HL-60 (cell line): Measurements from ENCODE around the gene LRCH4.

Experiments used
- DNase-seq, 2 experiments: peaks; one replicate each; pipeline ENCODE4 v3.0.0-alpha.2; 2010 to 2020; ENCODE audit warnings: low read depth in 1 of 2, low spot score in 1 of 2
- H3K27ac ChIP-seq: fragments of 250-450 bp; sonication (Bioruptor Pico); replicated peaks from 2 replicates; pipeline ENCODE4 v1.5.1; 2020; ENCODE audit warnings: mild to moderate bottlenecking, moderate library complexity
- H3K27me3 ChIP-seq: fragments of 250-450 bp; sonication (Bioruptor Pico); 2 replicates; pipeline ENCODE4 v1.5.1; 2021; ENCODE audit warnings: mild to moderate bottlenecking, moderate library complexity; ENCODE audit not compliant: insufficient read depth, poor library complexity, severe bottlenecking
- H3K4me3 ChIP-seq: replicated peaks from 2 replicates; pipeline ENCODE4 v1.5.1; 2011; ENCODE audit warnings: mild to moderate bottlenecking, control low read depth, low read length; ENCODE audit not compliant: insufficient read depth
- GABPA ChIP-seq: IDR thresholded peaks from 2 replicates; pipeline ENCODE4 v1.6.1; 2012; ENCODE audit warnings: low read depth
- POLR2AphosphoS5 ChIP-seq: IDR thresholded peaks from 2 replicates; pipeline ENCODE4 v1.6.1; 2012; ENCODE audit warnings: low read depth
- SPI1 ChIP-seq: IDR thresholded peaks from 2 replicates; pipeline ENCODE4 v1.6.1; 2012; ENCODE audit warnings: low read depth, mild to moderate bottlenecking, borderline replicate concordance
- TF ChIP-seq, protein P1 (sequence below): IDR thresholded peaks from one replicate; pipeline ENCODE4 v1.5.1; 2011; ENCODE audit warnings: low read length, control low read depth, inconsistent platforms; ENCODE audit not compliant: insufficient read depth
- TF ChIP-seq, protein P2 (sequence below): IDR thresholded peaks from 2 replicates; pipeline ENCODE4 v1.6.1; 2012; ENCODE audit warnings: low read depth; ENCODE audit not compliant: insufficient replicate concordance

LRCH4 gene

DNA sequence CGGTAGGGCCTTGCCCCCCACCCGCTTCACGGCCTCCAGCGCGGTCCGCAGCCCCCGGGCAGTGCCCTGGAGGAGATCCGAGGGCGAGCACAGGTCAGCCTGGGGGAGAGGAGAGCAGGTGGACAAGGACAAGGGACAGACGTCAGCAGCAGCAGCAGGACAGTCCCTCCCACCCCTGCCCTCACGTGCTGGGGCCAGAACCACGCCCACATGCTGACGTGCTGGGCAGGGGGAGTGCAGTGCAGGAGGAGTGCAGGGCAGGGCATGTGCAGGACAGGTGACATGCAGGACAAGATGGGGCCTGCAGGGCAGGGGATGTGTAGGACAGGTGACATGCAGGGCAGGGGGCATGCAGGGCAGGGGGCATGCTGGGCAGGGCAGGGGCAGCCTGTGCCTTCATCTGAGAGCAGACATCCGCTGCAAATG, 10.7 kb downstream of the LRCH4 start:
- TF ChIP-seq, protein P1, sequence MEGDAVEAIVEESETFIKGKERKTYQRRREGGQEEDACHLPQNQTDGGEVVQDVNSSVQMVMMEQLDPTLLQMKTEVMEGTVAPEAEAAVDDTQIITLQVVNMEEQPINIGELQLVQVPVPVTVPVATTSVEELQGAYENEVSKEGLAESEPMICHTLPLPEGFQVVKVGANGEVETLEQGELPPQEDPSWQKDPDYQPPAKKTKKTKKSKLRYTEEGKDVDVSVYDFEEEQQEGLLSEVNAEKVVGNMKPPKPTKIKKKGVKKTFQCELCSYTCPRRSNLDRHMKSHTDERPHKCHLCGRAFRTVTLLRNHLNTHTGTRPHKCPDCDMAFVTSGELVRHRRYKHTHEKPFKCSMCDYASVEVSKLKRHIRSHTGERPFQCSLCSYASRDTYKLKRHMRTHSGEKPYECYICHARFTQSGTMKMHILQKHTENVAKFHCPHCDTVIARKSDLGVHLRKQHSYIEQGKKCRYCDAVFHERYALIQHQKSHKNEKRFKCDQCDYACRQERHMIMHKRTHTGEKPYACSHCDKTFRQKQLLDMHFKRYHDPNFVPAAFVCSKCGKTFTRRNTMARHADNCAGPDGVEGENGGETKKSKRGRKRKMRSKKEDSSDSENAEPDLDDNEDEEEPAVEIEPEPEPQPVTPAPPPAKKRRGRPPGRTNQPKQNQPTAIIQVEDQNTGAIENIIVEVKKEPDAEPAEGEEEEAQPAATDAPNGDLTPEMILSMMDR, result no peak
- TF ChIP-seq, protein P2, sequence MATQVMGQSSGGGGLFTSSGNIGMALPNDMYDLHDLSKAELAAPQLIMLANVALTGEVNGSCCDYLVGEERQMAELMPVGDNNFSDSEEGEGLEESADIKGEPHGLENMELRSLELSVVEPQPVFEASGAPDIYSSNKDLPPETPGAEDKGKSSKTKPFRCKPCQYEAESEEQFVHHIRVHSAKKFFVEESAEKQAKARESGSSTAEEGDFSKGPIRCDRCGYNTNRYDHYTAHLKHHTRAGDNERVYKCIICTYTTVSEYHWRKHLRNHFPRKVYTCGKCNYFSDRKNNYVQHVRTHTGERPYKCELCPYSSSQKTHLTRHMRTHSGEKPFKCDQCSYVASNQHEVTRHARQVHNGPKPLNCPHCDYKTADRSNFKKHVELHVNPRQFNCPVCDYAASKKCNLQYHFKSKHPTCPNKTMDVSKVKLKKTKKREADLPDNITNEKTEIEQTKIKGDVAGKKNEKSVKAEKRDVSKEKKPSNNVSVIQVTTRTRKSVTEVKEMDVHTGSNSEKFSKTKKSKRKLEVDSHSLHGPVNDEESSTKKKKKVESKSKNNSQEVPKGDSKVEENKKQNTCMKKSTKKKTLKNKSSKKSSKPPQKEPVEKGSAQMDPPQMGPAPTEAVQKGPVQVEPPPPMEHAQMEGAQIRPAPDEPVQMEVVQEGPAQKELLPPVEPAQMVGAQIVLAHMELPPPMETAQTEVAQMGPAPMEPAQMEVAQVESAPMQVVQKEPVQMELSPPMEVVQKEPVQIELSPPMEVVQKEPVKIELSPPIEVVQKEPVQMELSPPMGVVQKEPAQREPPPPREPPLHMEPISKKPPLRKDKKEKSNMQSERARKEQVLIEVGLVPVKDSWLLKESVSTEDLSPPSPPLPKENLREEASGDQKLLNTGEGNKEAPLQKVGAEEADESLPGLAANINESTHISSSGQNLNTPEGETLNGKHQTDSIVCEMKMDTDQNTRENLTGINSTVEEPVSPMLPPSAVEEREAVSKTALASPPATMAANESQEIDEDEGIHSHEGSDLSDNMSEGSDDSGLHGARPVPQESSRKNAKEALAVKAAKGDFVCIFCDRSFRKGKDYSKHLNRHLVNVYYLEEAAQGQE, result no peak
- no peak overlapping the region for H3K27ac ChIP-seq
- DNase-seq, result no peak
- H3K4me3 ChIP-seq, result no peak overlapping the region
- H3K27me3 ChIP-seq, result peaks cover 3% of the 10 kb centered on the region

DNA sequence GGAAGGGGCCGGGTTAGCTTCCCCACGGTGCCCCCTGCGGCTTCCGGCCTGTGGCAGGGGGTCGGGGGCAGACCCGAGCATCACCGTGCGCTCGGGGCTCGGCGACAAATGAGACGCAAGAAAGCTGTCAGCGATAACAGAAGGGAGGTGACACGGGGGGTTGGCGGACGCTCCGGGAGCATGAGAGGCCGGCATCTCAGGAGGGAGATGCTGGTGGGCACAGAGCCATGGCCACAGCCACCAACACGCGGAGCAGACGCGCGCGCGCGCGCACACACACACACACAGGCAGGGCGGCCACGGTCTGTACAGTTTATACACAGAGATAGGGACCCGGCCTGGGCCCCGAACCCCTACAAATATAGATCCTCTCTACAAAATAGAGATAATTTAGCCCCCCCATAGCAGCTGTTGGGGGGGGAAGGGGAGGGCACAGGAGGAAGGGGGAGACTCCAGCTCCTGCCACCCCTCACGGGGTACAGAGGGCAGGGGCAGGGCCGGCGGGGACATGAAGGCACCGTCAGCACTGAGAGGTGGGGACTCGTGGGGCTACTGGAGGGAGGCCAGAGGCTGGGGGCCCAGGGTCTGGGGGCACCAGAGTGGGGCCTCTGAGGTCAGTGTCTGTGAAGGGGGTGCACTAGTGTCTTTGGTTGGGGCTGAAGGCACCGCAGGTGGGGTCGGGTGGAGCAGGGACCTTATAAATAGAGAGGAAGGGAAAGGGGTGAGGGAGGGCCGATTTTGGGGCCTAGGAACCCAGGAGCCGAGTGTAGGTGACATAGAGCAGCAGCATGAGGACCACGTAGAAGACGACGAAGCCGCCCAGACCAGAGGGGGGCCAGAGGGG, 11.3 kb downstream of the LRCH4 start:
- Histone ChIP-seq H3K4me3 (no peak overlapping the region), H3K27ac (no peak overlapping the region), H3K27me3 (peaks cover 3% of the 10 kb centered on the region)
- 0 out of 2 replicates have a peak, but pooled peaks have one; percentile 43 for TF ChIP-seq POLR2AphosphoS5
- TF ChIP-seq, protein P1, result no peak
- DNase-seq, result no peak

DNA sequence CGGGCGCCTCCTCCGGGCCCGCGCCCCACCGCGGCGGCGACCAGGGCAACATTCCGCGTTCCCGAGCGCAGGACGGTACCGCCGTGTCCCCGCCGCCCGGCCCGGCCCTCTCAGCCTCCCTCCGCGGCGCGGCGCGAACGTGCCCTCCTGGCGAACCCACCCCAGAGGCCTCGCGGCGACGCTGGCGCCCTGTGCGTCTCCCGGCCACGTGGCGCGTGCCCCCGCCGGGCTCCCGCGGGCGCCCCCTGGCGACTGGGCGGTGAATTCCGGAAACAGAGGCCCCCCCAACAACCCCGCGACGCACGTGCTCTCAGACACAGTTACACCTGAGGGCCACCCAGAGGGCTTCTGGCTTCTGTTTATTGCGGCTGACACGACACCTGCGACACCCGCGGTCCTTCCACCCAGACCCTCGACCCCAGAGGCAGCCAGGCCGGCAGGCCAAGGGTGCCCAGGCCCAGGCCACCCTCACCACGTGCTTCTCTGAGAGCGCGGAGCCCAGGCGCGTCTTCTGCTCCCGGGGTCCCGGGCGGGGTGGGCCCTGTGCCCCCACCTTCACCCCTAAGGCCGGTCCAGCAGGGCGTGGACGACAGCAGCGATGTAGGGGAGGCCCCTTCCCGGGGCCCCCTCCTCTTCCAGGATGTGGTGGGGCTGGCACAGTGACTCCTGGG, 12.1 kb downstream of the LRCH4 start, which contains the start of gene SAP25:
Gene SAP25, minus strand, starts transcription at position 210 of the 671 bp plus-strand sequence. Its CDS starts 158 bp downstream, at position 52.
- no peak within 1 kb of the TSS for H3K27ac ChIP-seq
- DNase-seq, result no peak
- no peak within 1 kb of the TSS for H3K4me3 ChIP-seq
- TF ChIP-seq SPI1 (no peak), GABPA (no peak), POLR2AphosphoS5 (no peak)
- TF ChIP-seq, protein P2, result no peak
- TF ChIP-seq, protein P1, result no peak
- peaks cover 3% of the 10 kb centered on the region for H3K27me3 ChIP-seq
